A549 (cell line): ENCODE measurements around the gene ARFGEF2. TPM values are rescaled to one million over a fixed set of nuclear protein-coding genes. Genes with fewer than 3 reads are reported as not detected.
A peak's percentile ranks its signal among the peaks of the same experiment; 100 is the strongest.

Experiments used
- ATAC-seq, 2 experiments: fragments of 200-7000 bp in 1 of 2; fragments of >200 bp in 1 of 2; cut with Nextera tagmentation in 1 of 2; cut with Tn5 transposase in 1 of 2; 3 replicates each; pipeline versions ENCODE4 v1.8.0 to v1.9.1; 2018 to 2020; ENCODE audit warnings: mild to moderate bottlenecking in 1 of 2, moderate library complexity in 1 of 2
- CTCF ChIA-PET: fragments of 300-600 bp; sonication (Branson Sonifier 250); formaldehyde crosslinking; extraction: SDS; loops from one replicate; lab custom pipeline; 2021; ENCODE audit warnings: antibody characterized with exemption, inconsistent platforms; lab: Yijun Ruan, JAX
- POLR2A ChIA-PET: fragments of 350-600 bp; formaldehyde crosslinking; extraction: SDS; loops from one replicate; lab custom pipeline; 2021; ENCODE audit warnings: antibody characterized with exemption, inconsistent platforms; lab: Yijun Ruan, JAX
- DNase-seq, 2 experiments: peaks; one replicate each; pipeline versions ENCODE4 v3.0.0 to v3.0.0-alpha.2; 2011 to 2016; ENCODE audit warnings: low read depth in 1 of 2, low spot score in 1 of 2
- FAIRE-seq: peaks from 2 replicates; lab custom pipeline; 2011; peaks lifted over from hg19 to GRCh38; lab: Jason Lieb, UNC
- H3K27ac ChIP-seq, 2 experiments: fragments of >200 bp; sonication (Bioruptor Twin); formaldehyde crosslinking; 3 replicates each; pipeline ENCODE4 v1.5.1; 2016 to 2017
- H3K4me1 ChIP-seq: fragments of >200 bp; sonication (Bioruptor Twin); formaldehyde crosslinking; 3 replicates; pipeline ENCODE4 v1.6.1; 2016
- H3K4me2 ChIP-seq: fragments of >200 bp; sonication (Bioruptor Twin); formaldehyde crosslinking; 3 replicates; pipeline ENCODE4 v1.6.1; 2016
- H3K4me3 ChIP-seq: fragments of >200 bp; sonication (Bioruptor Twin); formaldehyde crosslinking; 3 replicates; pipeline ENCODE4 v1.5.1; 2016
- H3K9me3 ChIP-seq: fragments of >200 bp; sonication (Bioruptor Twin); formaldehyde crosslinking; 3 replicates; pipeline ENCODE4 v1.6.1; 2016
- CBX2 ChIP-seq: fragments of 200-600 bp; sonication (generic); IDR thresholded peaks from 2 replicates; pipeline ENCODE4 v1.6.1; 2016; ENCODE audit warnings: low read depth, mild to moderate bottlenecking, borderline replicate concordance
- CHD2 ChIP-seq: fragments of 150-350 bp; IDR thresholded peaks from 2 replicates; pipeline ENCODE4 v1.6.1; 2014; ENCODE audit warnings: low read length; ENCODE audit not compliant: partially characterized antibody
- CHD4 ChIP-seq: fragments of 200-600 bp; sonication (generic); IDR thresholded peaks from 2 replicates; pipeline ENCODE4 v1.6.1; 2016; ENCODE audit warnings: antibody characterized with exemption, mild to moderate bottlenecking, borderline replicate concordance
- EP300 ChIP-seq, 2 experiments: fragments of >200 bp; sonication (Bioruptor Twin); formaldehyde crosslinking; IDR thresholded peaks; 2 replicates in 1 of 2; 3 replicates in 1 of 2; pipeline ENCODE4 v1.6.1; 2016 to 2017
- FOSB ChIP-seq: fragments of 250-450 bp; sonication (Bioruptor Pico); IDR thresholded peaks from 2 replicates; pipeline ENCODE4 v1.5.0; 2020; ENCODE audit warnings: mild to moderate bottlenecking, moderate library complexity
- FOSL2 ChIP-seq, 2 experiments: fragments of 450-650 bp in 1 of 2; fragments of >200 bp in 1 of 2; sonication (Bioruptor Twin) in 1 of 2; formaldehyde crosslinking; IDR thresholded peaks; 2 replicates each; pipeline versions ENCODE4 v1.5.0 to v1.6.1; 2016 to 2020; ENCODE audit warnings: mild to moderate bottlenecking in 1 of 2, moderate library complexity in 1 of 2
- FOXS1 ChIP-seq: fragments of 250-450 bp; sonication (Bioruptor Pico); IDR thresholded peaks from 2 replicates; pipeline ENCODE4 v1.5.0; 2020; ENCODE audit warnings: mild to moderate bottlenecking, moderate library complexity
- HDAC2 ChIP-seq: fragments of 200-600 bp; sonication (generic); IDR thresholded peaks from 2 replicates; pipeline ENCODE4 v1.6.1; 2016
- HEYL ChIP-seq: fragments of 250-450 bp; sonication (Bioruptor Pico); IDR thresholded peaks from 2 replicates; pipeline ENCODE4 v1.8.0; 2021; ENCODE audit warnings: mild to moderate bottlenecking, moderate library complexity
- HMGXB4 ChIP-seq: fragments of 250-450 bp; sonication (Bioruptor Pico); IDR thresholded peaks from 2 replicates; pipeline ENCODE4 v1.5.0; 2021; ENCODE audit warnings: mild to moderate bottlenecking, moderate library complexity, borderline replicate concordance
- HOXA7 ChIP-seq: fragments of 250-450 bp; sonication (Bioruptor Pico); IDR thresholded peaks from 2 replicates; pipeline ENCODE4 v1.5.0; 2020; ENCODE audit warnings: mild to moderate bottlenecking, moderate library complexity
- HOXB5 ChIP-seq: fragments of 250-450 bp; sonication (Bioruptor Pico); IDR thresholded peaks from 2 replicates; pipeline ENCODE4 v1.5.0; 2020; ENCODE audit warnings: mild to moderate bottlenecking, moderate library complexity
- JUNB ChIP-seq: fragments of >200 bp; sonication (Bioruptor Twin); formaldehyde crosslinking; IDR thresholded peaks from 2 replicates; pipeline ENCODE4 v1.6.1; 2016
- KDM1A ChIP-seq: fragments of 200-600 bp; sonication (generic); IDR thresholded peaks from 2 replicates; pipeline ENCODE4 v1.6.1; 2016; ENCODE audit warnings: low read depth, mild to moderate bottlenecking
- KDM5A ChIP-seq: fragments of 200-600 bp; sonication (generic); IDR thresholded peaks from 2 replicates; pipeline ENCODE4 v1.6.1; 2016; ENCODE audit warnings: antibody characterized with exemption, mild to moderate bottlenecking
- MAFK ChIP-seq: fragments of 450-650 bp; IDR thresholded peaks from 2 replicates; pipeline ENCODE4 v1.6.1; 2014; ENCODE audit not compliant: partially characterized antibody
- MYC ChIP-seq: IDR thresholded peaks from 2 replicates; pipeline ENCODE4 v1.6.1; 2012; ENCODE audit warnings: mild to moderate bottlenecking, inconsistent platforms, low read length, improper control_type of control experiment, borderline replicate concordance
- NPAS2 ChIP-seq: fragments of 250-450 bp; sonication (Bioruptor Pico); IDR thresholded peaks from 2 replicates; pipeline ENCODE4 v1.8.0; 2022; ENCODE audit warnings: mild to moderate bottlenecking, moderate library complexity, borderline replicate concordance
- PBX3 ChIP-seq: IDR thresholded peaks from 2 replicates; pipeline ENCODE4 v1.6.1; 2012
- PHF8 ChIP-seq: fragments of 200-600 bp; sonication (generic); IDR thresholded peaks from 2 replicates; pipeline ENCODE4 v1.6.1; 2016; ENCODE audit warnings: low read depth, mild to moderate bottlenecking, antibody characterized with exemption, moderate library complexity, borderline replicate concordance
- POLR2A ChIP-seq: IDR thresholded peaks from 2 replicates; pipeline ENCODE4 v1.6.1; 2012; ENCODE audit warnings: mild to moderate bottlenecking, low read length
- POLR2AphosphoS2 ChIP-seq: conservative IDR thresholded peaks from 2 replicates; pipeline ENCODE4 v1.6.1; 2012; ENCODE audit warnings: low read length, improper control_type of control experiment, inconsistent platforms
- RAD21 ChIP-seq, 2 experiments: fragments of >200 bp in 1 of 2; sonication (Bioruptor Twin) in 1 of 2; formaldehyde crosslinking in 1 of 2; IDR thresholded peaks in 1 of 2; conservative IDR thresholded peaks in 1 of 2; 2 replicates in 1 of 2; 3 replicates in 1 of 2; pipeline ENCODE4 v1.6.1; 2012 to 2018; ENCODE audit warnings: inconsistent platforms in 1 of 2
- RARB ChIP-seq: fragments of 250-450 bp; sonication (Bioruptor Pico); IDR thresholded peaks from 2 replicates; pipeline ENCODE4 v1.8.0; 2021; ENCODE audit warnings: mild to moderate bottlenecking, moderate library complexity
- RFX5 ChIP-seq: fragments of 450-650 bp; IDR thresholded peaks from 2 replicates; pipeline ENCODE4 v1.7.1; 2014; ENCODE audit warnings: antibody characterized with exemption, mild to moderate bottlenecking, moderate library complexity
- RNF2 ChIP-seq: fragments of 200-600 bp; sonication (generic); IDR thresholded peaks from 2 replicates; pipeline ENCODE4 v1.6.1; 2016; ENCODE audit warnings: low read depth, mild to moderate bottlenecking, antibody characterized with exemption, moderate library complexity, borderline replicate concordance
- ZC3H11A ChIP-seq: fragments of 450-650 bp; IDR thresholded peaks from 2 replicates; pipeline ENCODE4 v1.6.1; 2014; ENCODE audit warnings: antibody characterized with exemption, mild to moderate bottlenecking
- ZFP36 ChIP-seq: fragments of 450-650 bp; IDR thresholded peaks from 2 replicates; pipeline ENCODE4 v1.6.1; 2014; ENCODE audit warnings: borderline replicate concordance; ENCODE audit not compliant: partially characterized antibody
- WGBS: methylation state at CpG from one replicate; pipeline ENCODE4 v1.1.6; 2017; ENCODE audit errors: missing lambda C conversion rate; 5-methylcytosine and 5-hydroxymethylcytosine counted together
- polyA plus RNA-seq, 4 experiments: library from polyadenylated mRNA; depleted of rRNA in 3 of 4; stranded (reverse); fragments of >200 nt; fragmentation: RNase III in 1 of 4; extraction: RNeasy Plus Mini Kit Qiagen cat#74134 plus additional on column Dnase treatment in 1 of 4; gene quantifications; 2 replicates in 3 of 4; 3 replicates in 1 of 4; pipeline ENCODE4 v1.2.3, GENCODE V29; 2011 to 2017

ARFGEF2 gene
- polyA plus RNA-seq, 2 of the 4 experiments (the other 2 are of a cell fraction), result 12.3 to 24.3 TPM

GRCh38 chr20:49006446-49006980, 85.0 kb downstream of the ARFGEF2 start:
- ChIA-PET CTCF (interaction anchor here (1.6 kb wide), 1 partner anchor 19 kb away, joined by 3 read pairs; no protein-coding TSS in a partner anchor), POLR2A (interaction anchor here (0.7 kb wide), 1 partner anchor 313 kb away, joined by 4 read pairs; no protein-coding TSS in a partner anchor)
- no peak for DNase-seq
- Histone ChIP-seq H3K27ac (no peak overlapping the region), H3K4me2 (no peak overlapping the region), H3K9me3 (no peaks in the 10 kb centered on the region), H3K4me3 (no peak overlapping the region), H3K4me1 (no peaks in the 10 kb centered on the region)
- no peak for FAIRE-seq
- no peak for TF ChIP-seq RAD21 (conservative IDR thresholded peaks at IDR 0.05 in 1 of 2, IDR thresholded peaks at IDR 0.05 in 1 of 2)
- TF ChIP-seq EP300 (IDR thresholded peaks at IDR 0.05), result no peak
- no peak for TF ChIP-seq POLR2AphosphoS2
- no peak for TF ChIP-seq HOXA7 (CRISPR knock-in tag)
- no peak for TF ChIP-seq MAFK
- no peak for TF ChIP-seq HDAC2
- no peak for TF ChIP-seq ZC3H11A
- TF ChIP-seq HEYL (CRISPR knock-in tag), result no peak
- no peak for TF ChIP-seq ZFP36
- no peak for TF ChIP-seq CBX2
- TF ChIP-seq MYC, result no peak
- 94% methylated on average over 8 of the region's 8 CpGs for WGBS
- peak in 1 of 2 experiments; percentile 24; a peak in 1 of 6 replicates for ATAC-seq

- WGBS, result 97% methylated on average over 12 of the region's 12 CpGs
- Histone ChIP-seq H3K4me1 (no peaks in the 10 kb centered on the region), H3K4me3 (no peak overlapping the region), H3K27ac (no peak overlapping the region), H3K4me2 (no peak overlapping the region), H3K9me3 (no peaks in the 10 kb centered on the region)
- POLR2A ChIA-PET, result no interaction called here
- FAIRE-seq (no peak), DNase-seq (no peak), ATAC-seq (no peak)
- no peak for TF ChIP-seq NPAS2 (CRISPR knock-in tag)
- TF ChIP-seq FOSB, result no peak
- TF ChIP-seq HEYL (CRISPR knock-in tag), result no peak
- TF ChIP-seq KDM1A, result no peak
- TF ChIP-seq POLR2A, result no peak
- no peak for TF ChIP-seq RNF2
- TF ChIP-seq PHF8, result no peak
- no peak for TF ChIP-seq JUNB
- no peak for TF ChIP-seq PBX3
- TF ChIP-seq ZC3H11A, result no peak
- no peak for TF ChIP-seq CHD4
- TF ChIP-seq RARB (CRISPR knock-in tag), result no peak
- no peak for TF ChIP-seq KDM5A
- TF ChIP-seq RFX5, result no peak
- no peak for TF ChIP-seq HDAC2
- no peak for TF ChIP-seq FOSL2 (IDR thresholded peaks at IDR 0.05)
- no peak for TF ChIP-seq FOSL2 (CRISPR knock-in tag; IDR thresholded peaks at IDR 0.05)
- no peak for TF ChIP-seq HOXB5 (CRISPR knock-in tag)
- TF ChIP-seq HMGXB4 (CRISPR knock-in tag), result no peak
- no peak for TF ChIP-seq FOXS1
- TF ChIP-seq CHD2, result no peak
- CTCF ChIA-PET, result interaction anchor here (0.6 to 1.7 kb wide), 5 partner anchors 9 to 528 kb away, joined by 3 to 5 read pairs (median 3); no protein-coding TSS in a partner anchor
These were observed 88.6 kb downstream of the ARFGEF2 start for GRCh38 chr20:49009899-49010631.
